Activated effector memory CD4-positive, alpha-beta T cell treated with Interleukin-2 at 50 U/mL for 16 hours (primary cell): ENCODE measurements around the gene LYST.
"Not testable (repeated sequence)": the region's sequence is repeated elsewhere in the genome, so short reads cannot be mapped to it uniquely, and the experiment has no call there.

ENCODE experiments used
- DNase-seq: peaks from one replicate; pipeline ENCODE4 v3.0.0-alpha.2; 2020

Gene LYST

DNA sequence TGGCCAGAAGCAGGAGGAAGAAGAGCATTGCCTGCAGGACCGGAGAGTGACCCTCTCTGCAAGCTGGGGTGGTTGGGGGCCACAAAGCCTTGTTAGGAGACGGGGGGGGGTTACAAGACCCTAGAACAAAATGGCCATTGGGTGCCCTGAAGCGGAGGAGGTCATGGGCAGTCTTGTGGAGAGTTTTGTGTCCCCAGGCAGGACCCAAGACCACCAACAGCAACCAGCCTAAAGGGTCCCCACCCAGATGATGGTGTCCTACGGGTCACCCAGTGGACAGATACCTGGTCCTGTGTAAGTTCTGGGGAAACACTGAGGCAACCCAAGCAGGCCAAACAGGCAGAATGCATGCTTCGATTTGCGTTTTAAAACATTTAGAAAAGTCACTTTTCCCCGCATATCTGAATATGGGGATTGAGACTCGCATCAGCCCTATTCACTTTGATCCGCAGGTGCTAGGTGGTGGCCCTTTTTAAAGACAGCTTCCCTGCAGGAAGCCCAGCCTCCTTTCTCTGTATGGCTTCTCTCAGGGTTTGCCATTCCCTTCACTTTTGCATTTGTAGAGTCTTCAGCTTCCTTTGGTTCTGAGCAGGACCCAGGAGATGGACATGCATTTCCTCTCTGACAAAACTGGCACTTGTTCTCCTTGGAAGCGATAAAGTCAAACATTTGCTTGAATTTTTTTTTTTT is 238.2 kb downstream of the LYST start:
- no peak for DNase-seq

DNA sequence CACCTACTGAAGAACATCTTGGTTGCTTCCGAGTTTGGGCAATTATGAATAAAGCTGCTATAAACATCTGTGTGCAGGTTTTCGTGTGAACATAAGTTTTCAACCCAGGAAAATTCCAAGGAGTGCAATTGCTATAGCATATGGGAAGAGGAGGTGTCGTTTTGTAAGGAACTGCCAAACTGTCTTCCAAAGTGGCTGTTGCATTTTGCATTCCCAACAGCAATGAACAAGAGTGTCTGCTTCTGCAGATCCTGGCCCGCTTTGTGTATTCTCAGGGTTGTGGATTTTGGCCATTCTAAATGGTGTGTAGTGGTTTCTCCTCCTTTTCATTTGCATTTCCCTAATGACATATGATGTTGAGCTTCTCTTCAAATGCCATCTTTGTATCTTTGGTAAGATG is 240.9 kb downstream of the LYST start:
- DNase-seq = no peak

DNA sequence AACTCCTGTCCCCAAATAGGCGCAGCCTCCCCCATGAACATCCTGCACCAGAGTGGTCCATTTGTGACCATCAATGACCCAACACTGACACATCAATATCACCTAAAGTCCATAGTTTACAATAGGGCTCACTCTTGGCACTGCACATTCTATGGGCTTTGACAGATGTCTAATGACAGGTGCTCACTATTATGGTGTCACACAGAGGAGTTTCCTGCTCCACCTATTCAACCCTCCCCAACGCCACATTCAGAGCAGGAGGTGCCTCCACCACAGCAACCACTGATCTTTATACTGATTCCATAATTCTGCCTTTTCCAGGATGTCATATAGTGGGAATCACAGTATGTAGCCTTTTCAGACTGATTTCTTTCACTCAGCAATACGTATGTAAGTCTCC is 241.4 kb downstream of the LYST start:
- no peak for DNase-seq

DNA sequence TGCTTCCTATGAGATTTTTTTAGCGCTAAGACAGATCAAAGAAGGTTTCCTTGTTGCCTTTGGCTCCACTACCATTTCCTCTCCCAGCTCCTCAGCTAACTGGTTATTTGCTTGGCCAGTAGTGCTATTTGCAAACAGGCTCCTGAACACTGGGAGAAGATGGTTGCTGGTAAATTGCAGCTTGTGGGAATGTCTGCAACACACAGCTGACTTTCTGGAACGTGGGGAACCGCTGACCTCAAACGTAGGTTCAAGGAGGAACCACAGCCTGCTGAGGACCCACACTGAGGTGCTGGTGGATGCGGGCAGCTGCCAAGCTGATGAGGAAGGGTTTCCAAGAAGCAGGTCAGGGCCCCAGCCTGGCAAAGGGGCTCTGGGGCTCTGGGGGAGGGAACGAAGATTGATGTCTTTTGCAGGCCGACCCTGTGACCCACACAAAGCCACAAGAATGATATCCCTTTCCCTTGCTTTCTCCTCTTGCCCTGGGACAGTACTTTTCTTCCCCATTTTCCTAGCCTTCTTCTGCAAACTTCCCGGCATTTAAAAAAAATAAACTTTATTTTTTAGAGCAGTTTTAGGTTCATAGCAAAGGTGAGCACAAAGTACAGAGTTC is 241.9 kb downstream of the LYST start:
- DNase-seq = no peak

DNA sequence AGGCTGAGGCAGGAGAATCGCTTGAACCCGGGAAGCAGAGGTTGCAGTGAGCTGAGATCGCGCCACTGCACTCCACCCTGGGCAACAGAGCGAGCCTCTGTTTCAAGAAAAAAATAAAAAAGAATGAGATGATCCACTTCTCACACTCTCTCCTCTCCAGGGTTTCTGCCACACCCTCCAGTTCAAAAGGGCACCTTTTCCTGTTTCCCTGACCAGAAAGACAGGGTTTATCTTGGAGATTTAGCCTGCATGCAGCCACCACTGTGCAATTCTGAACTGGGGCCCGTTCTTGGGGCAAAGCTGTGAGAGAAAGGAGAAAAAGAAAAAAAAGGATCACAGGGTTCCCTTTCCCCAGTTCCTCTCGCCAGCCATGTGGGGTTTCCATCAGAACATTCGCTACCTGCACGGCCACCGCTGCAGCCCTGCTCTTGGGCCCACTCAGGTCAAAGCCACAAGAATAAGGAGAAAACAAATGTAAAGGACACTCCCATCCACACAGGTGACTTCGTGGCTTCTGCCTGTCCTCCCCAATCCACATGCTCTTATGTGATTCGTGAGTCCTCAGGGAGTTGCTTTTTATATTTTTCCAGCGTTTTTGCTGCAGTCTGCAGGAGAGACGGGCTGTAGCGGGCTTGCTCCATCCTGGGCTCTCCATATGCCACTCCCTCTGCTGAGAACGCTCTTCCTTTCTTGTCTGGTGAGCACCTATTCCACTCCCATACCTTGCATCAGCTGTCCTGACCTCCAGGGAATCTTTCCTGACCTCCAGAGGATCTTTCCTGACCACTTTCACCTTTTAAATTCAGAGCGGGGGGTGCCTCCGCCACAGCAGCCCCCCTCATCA is 243.5 kb downstream of the LYST start:
- DNase-seq = no peak

DNA sequence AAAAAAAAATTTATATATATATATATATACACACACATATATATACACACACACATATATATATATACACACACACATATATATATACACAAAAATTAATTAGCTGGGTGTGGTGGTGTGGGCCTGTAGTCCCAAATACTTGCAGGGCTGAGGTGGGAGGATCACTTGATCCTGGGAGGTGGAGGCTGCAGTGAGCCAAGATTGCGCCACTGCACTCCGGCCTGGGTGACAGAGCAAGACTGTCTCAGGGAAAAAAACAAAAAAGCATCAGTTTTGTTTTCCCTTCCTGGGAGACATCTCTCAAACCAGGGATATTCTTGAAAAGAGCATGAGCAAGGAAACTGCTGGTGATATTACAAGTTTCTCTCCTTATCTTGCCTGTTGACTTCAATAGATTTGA is 247.6 kb downstream of the LYST start:
- not testable (repeated sequence) for DNase-seq

DNA sequence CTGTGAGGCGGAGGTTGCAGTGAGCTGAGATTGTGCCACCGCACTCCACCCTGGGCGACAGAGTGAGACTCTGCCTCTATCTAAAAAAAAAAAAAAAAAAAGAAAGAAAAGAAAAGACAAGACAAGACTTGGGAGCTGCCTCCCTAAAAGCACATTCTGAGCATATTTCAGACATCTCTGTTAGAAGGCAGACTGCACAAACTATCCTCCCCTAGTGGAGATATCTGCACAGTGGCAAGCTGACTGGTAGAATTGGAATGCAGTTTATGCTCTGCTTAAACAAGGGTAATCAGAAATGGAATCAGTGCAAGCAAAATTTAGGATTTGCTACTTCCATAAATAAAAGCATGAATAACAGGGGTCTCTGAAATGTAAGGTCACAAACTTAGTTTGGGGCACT is 248.9 kb downstream of the LYST start:
- DNase-seq = no peak

DNA sequence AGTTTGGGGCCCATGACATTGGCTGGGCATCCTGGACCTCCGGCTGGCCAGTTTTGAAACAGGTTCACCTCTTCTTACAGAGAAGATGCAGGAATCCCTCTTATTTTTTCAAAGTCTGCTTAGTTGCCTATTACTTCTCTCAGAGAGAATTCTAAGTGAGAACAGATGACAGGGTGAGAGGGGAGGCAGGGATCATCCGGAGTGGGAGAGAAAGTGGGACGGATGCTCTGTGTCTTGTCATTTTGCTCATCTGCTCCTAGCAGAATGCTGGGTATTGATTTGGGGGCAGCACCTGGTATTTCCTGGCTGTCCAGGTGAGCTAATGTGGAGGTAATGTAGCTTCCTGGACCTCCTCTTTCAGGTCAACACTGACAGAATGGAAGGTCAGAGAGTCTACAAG is 249.6 kb downstream of the LYST start:
- DNase-seq = no peak

DNA sequence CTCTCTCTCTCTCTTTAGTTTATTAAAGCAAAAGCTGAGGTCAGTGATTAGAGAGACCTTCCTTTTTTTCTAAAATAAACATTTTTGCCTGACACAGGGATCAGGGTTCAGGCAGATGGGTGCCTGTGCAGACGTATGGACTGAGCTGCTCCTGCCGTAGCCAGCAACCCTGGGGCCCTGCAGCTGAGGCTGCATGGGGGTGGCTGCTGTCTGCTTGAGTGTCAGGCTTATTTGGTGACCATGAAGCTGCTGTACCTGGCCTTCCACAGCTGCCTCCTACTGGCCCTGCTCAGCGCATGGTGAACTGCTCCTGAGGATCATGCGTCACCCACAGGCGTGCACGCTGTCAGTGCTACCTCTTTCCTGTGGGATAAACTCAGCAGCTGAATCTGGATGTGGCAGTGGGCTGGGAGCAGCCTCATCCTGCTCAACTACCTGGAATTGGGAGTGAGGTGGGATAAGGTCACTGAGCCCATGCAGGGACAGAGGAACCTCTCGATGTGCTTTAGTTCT is 252.2 kb downstream of the LYST start:
- no peak for DNase-seq

DNA sequence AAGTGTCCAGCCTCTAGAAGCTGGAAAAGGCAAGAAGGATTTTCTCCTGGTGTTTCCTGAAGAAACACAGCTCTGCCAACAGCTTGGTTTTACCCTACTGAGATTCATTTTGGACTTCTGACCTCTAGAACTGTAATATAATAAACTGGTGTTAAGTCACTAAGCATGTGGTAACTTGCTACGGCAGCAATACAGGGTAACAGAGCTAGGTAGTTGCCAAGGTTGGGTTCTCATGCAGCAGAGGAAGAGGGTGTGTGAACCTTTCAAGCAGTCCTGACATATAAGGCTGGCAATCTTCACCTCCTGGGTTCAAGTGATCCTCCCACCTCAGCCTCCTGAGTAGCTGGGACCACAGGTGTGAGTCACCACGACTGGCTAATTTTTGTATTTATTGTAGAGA is 253.1 kb downstream of the LYST start:
- DNase-seq = no peak

DNA sequence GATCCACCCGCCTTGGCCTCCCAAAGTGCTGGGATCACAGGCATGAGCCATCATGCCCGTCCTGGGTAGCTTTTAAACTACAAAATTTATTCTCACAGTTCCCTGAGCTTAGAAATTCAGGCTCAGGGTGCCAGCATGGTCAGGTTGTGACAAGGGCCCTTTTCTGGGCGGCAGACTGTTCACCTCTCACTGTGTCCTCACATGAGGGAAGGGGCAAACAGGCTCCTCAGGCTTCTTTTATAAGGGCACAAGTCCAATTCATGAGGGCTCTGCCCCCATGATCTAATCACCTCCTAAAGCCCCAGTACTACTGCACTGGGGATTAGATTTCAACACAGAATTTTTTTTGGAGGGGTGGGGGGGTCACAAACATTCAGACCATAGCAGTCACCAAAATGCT is 253.9 kb downstream of the LYST start:
- DNase-seq = no peak
